DOHH2 (cell line): ENCODE results near the gene ETS1.

Experiments used
- H3F3A ChIP-seq: fragments of 200-600 bp; sonication (generic), shearing (Covaris generic); 2 replicates; pipeline ENCODE4 v1.6.0; 2016; ENCODE audit warnings: antibody characterized with exemption, mild to moderate bottlenecking; ENCODE audit not compliant: control insufficient read depth, insufficient read depth
- H3K27ac ChIP-seq: fragments of 200-600 bp; sonication (generic); 2 replicates; pipeline ENCODE4 v1.5.1; 2014; ENCODE audit warnings: low read depth, mild to moderate bottlenecking, low read length, moderate library complexity
- H3K27me3 ChIP-seq: fragments of 200-600 bp; sonication (generic); 2 replicates; pipeline ENCODE4 v1.6.1; 2014; ENCODE audit warnings: mild to moderate bottlenecking, low read length, mixed read lengths; ENCODE audit not compliant: control insufficient read depth
- H3K36me3 ChIP-seq: fragments of 200-600 bp; sonication (generic); 2 replicates; pipeline ENCODE4 v1.6.1; 2014; ENCODE audit warnings: mild to moderate bottlenecking, low read length, moderate library complexity, mixed read lengths; ENCODE audit not compliant: control insufficient read depth
- H3K4me1 ChIP-seq: fragments of 200-600 bp; sonication (generic); 2 replicates; pipeline ENCODE4 v1.6.1; 2014; ENCODE audit warnings: mild to moderate bottlenecking, low read length, mixed read lengths; ENCODE audit not compliant: control insufficient read depth
- H3K4me2 ChIP-seq: fragments of 200-600 bp; sonication (generic); 2 replicates; pipeline ENCODE4 v1.6.0; 2014; ENCODE audit warnings: mild to moderate bottlenecking, low read length, moderate library complexity
- H3K4me3 ChIP-seq: fragments of 200-600 bp; sonication (generic); 2 replicates; pipeline ENCODE4 v1.5.1; 2014; ENCODE audit warnings: mild to moderate bottlenecking, low read length, mixed read lengths
- H3K79me2 ChIP-seq: fragments of 200-600 bp; sonication (generic); 2 replicates; pipeline ENCODE4 v1.6.1; 2014; ENCODE audit warnings: mild to moderate bottlenecking, low read length, mixed read lengths; ENCODE audit not compliant: control insufficient read depth
- H3K9me2 ChIP-seq: fragments of 200-600 bp; sonication (generic); replicated peaks from 2 replicates; pipeline ENCODE4 v1.6.1; 2014; ENCODE audit warnings: mild to moderate bottlenecking, low read length, mixed read lengths; ENCODE audit not compliant: control insufficient read depth
- H3K9me3 ChIP-seq: fragments of 200-600 bp; sonication (generic); 2 replicates; pipeline ENCODE4 v1.6.1; 2014; ENCODE audit warnings: antibody characterized with exemption, low read length, mixed read lengths; ENCODE audit not compliant: control insufficient read depth, insufficient read depth
- H4K20me1 ChIP-seq: fragments of 200-600 bp; sonication (generic); 2 replicates; pipeline ENCODE4 v1.6.0; 2014; ENCODE audit warnings: low read depth, mild to moderate bottlenecking, antibody characterized with exemption, low read length, moderate library complexity; ENCODE audit not compliant: control insufficient read depth, insufficient read depth
- EZH2phosphoT487 ChIP-seq: fragments of 200-600 bp; sonication (generic); IDR thresholded peaks from 2 replicates; pipeline ENCODE4 v1.6.1; 2017; ENCODE audit warnings: borderline replicate concordance, mild to moderate bottlenecking, antibody characterized with exemption, low read length, moderate library complexity, mixed read lengths
- TF ChIP-seq, protein P1 (sequence below): fragments of 200-600 bp; sonication (generic); IDR thresholded peaks from one replicate; pipeline ENCODE4 v1.5.1; 2014; ENCODE audit warnings: antibody characterized with exemption, mild to moderate bottlenecking, low read depth, low read length; ENCODE audit not compliant: poor library complexity, severe bottlenecking

ETS1 gene

DNA sequence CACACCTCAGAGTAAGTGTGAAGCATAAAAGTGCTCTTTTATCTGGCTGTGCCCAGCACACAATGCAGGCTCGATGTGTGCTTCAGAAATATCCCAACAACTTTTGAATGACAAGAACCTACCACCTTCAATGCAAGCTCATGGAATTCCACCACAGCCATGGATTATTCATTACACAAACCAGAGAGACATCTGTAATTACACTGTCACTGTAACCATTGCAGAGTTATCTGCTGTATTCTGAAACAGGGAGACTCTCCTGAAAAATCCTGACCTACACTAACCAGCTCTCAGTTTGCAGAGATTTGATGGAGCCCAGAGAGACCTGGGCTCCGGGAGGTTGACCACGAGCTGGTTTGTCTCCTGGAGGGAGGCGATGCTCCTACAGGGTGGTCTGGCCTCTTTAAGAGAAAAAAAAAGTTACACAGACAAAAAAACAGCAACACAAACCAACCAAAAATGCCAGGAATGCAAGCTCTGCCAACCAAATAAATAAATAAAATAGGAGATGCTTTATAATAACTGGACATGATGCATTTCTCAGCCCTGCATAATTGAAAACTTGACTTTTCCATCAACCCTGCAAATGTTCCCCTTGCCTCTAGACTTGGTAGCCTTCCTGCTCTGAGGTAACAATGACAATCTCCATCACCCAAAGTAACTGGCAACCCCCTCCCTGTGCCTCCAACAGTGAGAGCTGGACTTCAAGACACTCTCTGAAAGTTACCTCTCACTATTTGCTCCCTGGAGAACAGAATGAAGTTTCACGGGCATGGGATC is 69.7 kb downstream of the ETS1 start:
- peak overlapping the region; percentile 82 for H3K27ac ChIP-seq
- 0 out of 2 replicates have a peak, but pooled peaks cover 5% of the 10 kb centered on the region for H3F3A ChIP-seq
- peaks cover 98% of the 10 kb centered on the region for H3K79me2 ChIP-seq
- TF ChIP-seq EZH2phosphoT487, result no peak
- TF ChIP-seq, protein P1, sequence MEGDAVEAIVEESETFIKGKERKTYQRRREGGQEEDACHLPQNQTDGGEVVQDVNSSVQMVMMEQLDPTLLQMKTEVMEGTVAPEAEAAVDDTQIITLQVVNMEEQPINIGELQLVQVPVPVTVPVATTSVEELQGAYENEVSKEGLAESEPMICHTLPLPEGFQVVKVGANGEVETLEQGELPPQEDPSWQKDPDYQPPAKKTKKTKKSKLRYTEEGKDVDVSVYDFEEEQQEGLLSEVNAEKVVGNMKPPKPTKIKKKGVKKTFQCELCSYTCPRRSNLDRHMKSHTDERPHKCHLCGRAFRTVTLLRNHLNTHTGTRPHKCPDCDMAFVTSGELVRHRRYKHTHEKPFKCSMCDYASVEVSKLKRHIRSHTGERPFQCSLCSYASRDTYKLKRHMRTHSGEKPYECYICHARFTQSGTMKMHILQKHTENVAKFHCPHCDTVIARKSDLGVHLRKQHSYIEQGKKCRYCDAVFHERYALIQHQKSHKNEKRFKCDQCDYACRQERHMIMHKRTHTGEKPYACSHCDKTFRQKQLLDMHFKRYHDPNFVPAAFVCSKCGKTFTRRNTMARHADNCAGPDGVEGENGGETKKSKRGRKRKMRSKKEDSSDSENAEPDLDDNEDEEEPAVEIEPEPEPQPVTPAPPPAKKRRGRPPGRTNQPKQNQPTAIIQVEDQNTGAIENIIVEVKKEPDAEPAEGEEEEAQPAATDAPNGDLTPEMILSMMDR, result no peak
- peaks cover 69% of the 10 kb centered on the region for H3K4me1 ChIP-seq
- H3K27me3 ChIP-seq, result no peaks in the 10 kb centered on the region
- peak overlapping the region; percentile 73 for H3K4me3 ChIP-seq
- no peaks in the 10 kb centered on the region for H3K9me3 ChIP-seq
- H3K4me2 ChIP-seq, result peak overlapping the region; percentile 71
- no peaks in the 10 kb centered on the region for H3K9me2 ChIP-seq
- peaks cover 57% of the 10 kb centered on the region for H4K20me1 ChIP-seq
- peaks cover 94% of the 10 kb centered on the region for H3K36me3 ChIP-seq

DNA sequence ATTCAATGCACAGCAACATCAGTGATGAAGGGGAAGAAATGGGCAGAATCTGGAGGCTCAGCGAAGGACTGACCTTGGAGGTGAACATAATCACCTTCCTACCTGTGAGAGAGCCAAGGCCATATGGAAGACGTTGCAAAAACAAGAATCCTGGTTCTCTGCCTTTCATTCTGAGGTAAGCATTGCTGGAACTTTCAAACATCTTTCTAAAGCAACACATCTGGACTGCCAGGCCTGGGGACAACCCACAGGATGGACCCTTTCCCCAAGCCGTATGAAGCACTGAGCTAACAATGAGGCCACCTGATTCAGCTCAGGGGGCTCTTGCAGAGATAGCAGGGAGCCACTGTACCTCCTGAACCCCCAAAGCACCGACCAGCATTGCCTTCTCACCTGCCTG is 70.5 kb downstream of the ETS1 start:
- Histone ChIP-seq H3K4me3 (peak overlapping the region; percentile 73), H3K9me3 (no peaks in the 10 kb centered on the region), H3K4me2 (peak overlapping the region; percentile 71), H3K36me3 (peaks cover 100% of the 10 kb centered on the region), H4K20me1 (peaks cover 65% of the 10 kb centered on the region), H3K79me2 (peaks cover 100% of the 10 kb centered on the region), H3K4me1 (peaks cover 74% of the 10 kb centered on the region), H3F3A (0 out of 2 replicates have a peak, but pooled peaks cover 5% of the 10 kb centered on the region), H3K27ac (peak overlapping the region; percentile 82), H3K27me3 (no peaks in the 10 kb centered on the region), H3K9me2 (no peaks in the 10 kb centered on the region)
- no peak for TF ChIP-seq EZH2phosphoT487
- TF ChIP-seq, protein P1, result no peak

DNA sequence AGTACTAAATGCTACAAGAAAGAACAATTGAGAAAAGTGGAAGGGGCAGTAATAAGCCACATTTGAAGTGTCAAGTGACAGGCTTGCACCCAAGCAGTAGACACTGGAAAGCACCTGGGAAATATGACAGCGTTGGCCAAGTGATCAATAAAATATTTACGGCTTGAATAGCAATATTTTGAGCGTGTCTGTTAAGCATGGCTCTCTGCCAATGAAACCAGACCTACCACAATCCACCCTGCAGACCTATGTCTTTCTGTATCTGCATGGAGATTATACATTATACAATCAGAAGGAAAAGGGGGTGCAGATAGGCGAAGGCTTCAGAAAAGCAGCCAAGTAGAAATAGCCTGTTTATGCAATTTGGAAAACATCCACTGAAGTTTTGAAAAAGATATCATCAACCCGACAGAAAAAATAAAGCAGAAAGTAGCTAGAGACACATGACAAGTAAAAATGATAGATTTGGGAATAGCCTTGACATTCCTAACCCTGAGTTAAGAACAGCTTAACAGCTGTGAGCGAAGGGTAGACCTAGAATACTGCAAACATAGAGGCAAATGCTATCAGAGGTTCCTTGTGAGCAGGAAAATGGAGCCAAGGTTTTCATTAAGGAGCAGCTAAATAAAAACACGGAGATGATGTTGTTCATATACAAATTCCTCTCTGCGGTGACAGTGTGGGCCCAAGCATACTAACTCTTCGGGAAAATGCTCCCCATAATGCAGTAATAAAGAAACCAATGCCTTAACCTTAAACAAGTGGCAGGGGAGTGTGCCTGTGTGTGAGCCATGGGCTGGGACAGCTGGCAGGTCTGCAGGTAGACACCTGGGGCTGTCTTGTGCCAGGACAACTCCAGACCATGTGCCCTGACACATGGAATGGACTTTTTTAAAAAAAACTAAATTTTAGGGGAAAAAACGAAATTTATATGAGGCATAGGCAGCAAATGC is 71.3 kb downstream of the ETS1 start:
- no peaks in the 10 kb centered on the region for H3K27me3 ChIP-seq
- no peak overlapping the region for H3K27ac ChIP-seq
- no peaks in the 10 kb centered on the region for H3K9me2 ChIP-seq
- peak overlapping the region; percentile 71 for H3K4me2 ChIP-seq
- H3K9me3 ChIP-seq, result no peaks in the 10 kb centered on the region
- H4K20me1 ChIP-seq, result peaks cover 69% of the 10 kb centered on the region
- H3F3A ChIP-seq, result 0 out of 2 replicates have a peak, but pooled peaks cover 5% of the 10 kb centered on the region
- H3K36me3 ChIP-seq, result peaks cover 100% of the 10 kb centered on the region
- H3K4me3 ChIP-seq, result peak overlapping the region; percentile 73
- peaks cover 82% of the 10 kb centered on the region for H3K4me1 ChIP-seq
- TF ChIP-seq EZH2phosphoT487, result no peak
- TF ChIP-seq, protein P1, result no peak
- H3K79me2 ChIP-seq, result peaks cover 100% of the 10 kb centered on the region
